Kidney (tissue), 14 donors: ENCODE data around the gene GRID1. TPM values are rescaled to one million over a fixed set of nuclear protein-coding genes. Genes with fewer than 3 reads are reported as not detected.

Experiments
- DNase-seq, 5 donors: peaks; one replicate each; pipeline ENCODE4 v3.0.0-alpha.2; 2013 to 2020
- FAIRE-seq: peaks from 2 replicates; lab custom pipeline; 2012; peaks lifted over from hg19 to GRCh38; lab: Jason Lieb, UNC
- H3K27ac ChIP-seq, 2 donors: one replicate each; pipeline ENCODE4 v1.7.0; 2013; ENCODE audit warnings: low read depth in 2 of 2, low read length in 2 of 2, inconsistent platforms in 1 of 2
- H3K27me3 ChIP-seq: one replicate; pipeline ENCODE4 v1.7.1; 2013; ENCODE audit warnings: low read length, inconsistent platforms; ENCODE audit not compliant: control insufficient read depth, insufficient read depth
- H3K36me3 ChIP-seq, 3 donors: one replicate each; pipeline versions ENCODE4 v1.7.0 to v1.7.1; 2013; ENCODE audit warnings: low read length in 3 of 3, control low read depth in 1 of 3, inconsistent platforms in 1 of 3; ENCODE audit not compliant: insufficient read depth in 3 of 3, control insufficient read depth in 2 of 3
- H3K4me1 ChIP-seq, 3 donors: one replicate each; pipeline versions ENCODE4 v1.7.0 to v1.7.1; 2013; ENCODE audit warnings: low read length in 3 of 3, inconsistent platforms in 1 of 3, low read depth in 1 of 3; ENCODE audit not compliant: control insufficient read depth in 2 of 3, insufficient read depth in 2 of 3
- H3K4me3 ChIP-seq, 3 donors: one replicate each; pipeline versions ENCODE4 v1.7.0 to v1.8.1; 2013; ENCODE audit warnings: low read length in 3 of 3, control low read depth in 1 of 3, inconsistent platforms in 1 of 3
- H3K9ac ChIP-seq, 3 donors: one replicate each; pipeline versions ENCODE4 v1.7.0 to v1.7.1; 2013; ENCODE audit warnings: low read length in 3 of 3, control low read depth in 1 of 3, inconsistent platforms in 1 of 3
- H3K9me3 ChIP-seq, 3 donors: one replicate each; pipeline versions ENCODE4 v1.7.0 to v1.7.1; 2013; ENCODE audit warnings: low read length in 3 of 3, control low read depth in 1 of 3, inconsistent platforms in 1 of 3; ENCODE audit not compliant: control insufficient read depth in 2 of 3, insufficient read depth in 1 of 3
- intact Hi-C: fragments of 100-400 bp; cut with DNase I; formaldehyde crosslinking; loops from one replicate; pipeline ENCODE4 v1.11.1; 2022
- polyA plus RNA-seq: library from polyadenylated mRNA; stranded (reverse); fragments of 350-450 nt; fragmentation: Illumina TruSeq; extraction: RNeasy Lipid Tissue Mini Kit (QIAGEN cat#74804); gene quantifications from one replicate; pipeline ENCODE4 v1.2.3, GENCODE V29; 2014; ENCODE audit warnings: low read depth, low replicate concordance; ENCODE audit not compliant: insufficient read depth
- total RNA-seq: library from RNA; stranded (reverse); fragmentation: NEBNext Ultra II Directional; extraction: Animal tissue kit (Norgen Biotek cat#: 25700); gene quantifications from one replicate; pipeline ENCODE4 v1.2.1, GENCODE V29; 2021
- TF ChIP-seq, protein P1 (sequence below): IDR thresholded peaks from 3 replicates; pipeline ENCODE4 v1.5.1; 2012; ENCODE audit warnings: mild to moderate bottlenecking, moderate library complexity, borderline replicate concordance; ENCODE audit not compliant: insufficient read depth; ENCODE audit errors: extremely low read depth
- donor health status: control.
- donor health status: control.
- donor health status: control.
- donor health status: control.
- donor health status: control.
- donor health status: DM: yes; HTN: yes; CAD: no.
- donor health status: Normal renal cell carcinoma (clear cell type).

GRID1 gene
- total and polyA plus RNA-seq, 2 donors from 2014 or later: 0.37 to 1.4 TPM

DNA sequence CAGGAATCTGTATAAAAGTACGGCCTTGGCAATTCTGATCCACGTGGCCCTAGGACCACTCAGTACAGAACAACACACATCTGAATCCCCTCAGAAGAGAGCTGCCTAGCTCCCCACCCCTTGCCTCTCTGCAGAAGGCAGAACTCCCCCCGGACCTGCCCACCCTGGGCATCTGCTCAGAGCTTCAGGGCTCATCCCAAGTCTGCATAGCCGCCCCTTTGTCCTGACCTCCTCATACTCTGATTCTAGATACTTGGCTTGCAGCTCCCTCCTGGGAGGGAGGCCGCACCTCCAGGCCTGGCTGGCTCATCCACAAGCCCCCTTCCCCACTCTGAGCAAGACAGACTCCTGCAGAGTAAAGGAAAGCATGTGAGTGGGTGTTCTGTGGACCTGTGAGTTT, 49.6 kb downstream of the GRID1 start:
- Histone ChIP-seq H3K36me3 (no peaks in the 10 kb centered on the region), H3K4me3 (no peak overlapping the region), H3K9me3 (no peaks in the 10 kb centered on the region), H3K27me3 (no peaks in the 10 kb centered on the region), H3K27ac (no peak overlapping the region), H3K9ac (no peak overlapping the region), H3K4me1 (no peaks in the 10 kb centered on the region)
- intact Hi-C loops: no loop called here
- DNase-seq (no peak), FAIRE-seq (no peak)
- TF ChIP-seq, protein P1, sequence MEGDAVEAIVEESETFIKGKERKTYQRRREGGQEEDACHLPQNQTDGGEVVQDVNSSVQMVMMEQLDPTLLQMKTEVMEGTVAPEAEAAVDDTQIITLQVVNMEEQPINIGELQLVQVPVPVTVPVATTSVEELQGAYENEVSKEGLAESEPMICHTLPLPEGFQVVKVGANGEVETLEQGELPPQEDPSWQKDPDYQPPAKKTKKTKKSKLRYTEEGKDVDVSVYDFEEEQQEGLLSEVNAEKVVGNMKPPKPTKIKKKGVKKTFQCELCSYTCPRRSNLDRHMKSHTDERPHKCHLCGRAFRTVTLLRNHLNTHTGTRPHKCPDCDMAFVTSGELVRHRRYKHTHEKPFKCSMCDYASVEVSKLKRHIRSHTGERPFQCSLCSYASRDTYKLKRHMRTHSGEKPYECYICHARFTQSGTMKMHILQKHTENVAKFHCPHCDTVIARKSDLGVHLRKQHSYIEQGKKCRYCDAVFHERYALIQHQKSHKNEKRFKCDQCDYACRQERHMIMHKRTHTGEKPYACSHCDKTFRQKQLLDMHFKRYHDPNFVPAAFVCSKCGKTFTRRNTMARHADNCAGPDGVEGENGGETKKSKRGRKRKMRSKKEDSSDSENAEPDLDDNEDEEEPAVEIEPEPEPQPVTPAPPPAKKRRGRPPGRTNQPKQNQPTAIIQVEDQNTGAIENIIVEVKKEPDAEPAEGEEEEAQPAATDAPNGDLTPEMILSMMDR: no peak

DNA sequence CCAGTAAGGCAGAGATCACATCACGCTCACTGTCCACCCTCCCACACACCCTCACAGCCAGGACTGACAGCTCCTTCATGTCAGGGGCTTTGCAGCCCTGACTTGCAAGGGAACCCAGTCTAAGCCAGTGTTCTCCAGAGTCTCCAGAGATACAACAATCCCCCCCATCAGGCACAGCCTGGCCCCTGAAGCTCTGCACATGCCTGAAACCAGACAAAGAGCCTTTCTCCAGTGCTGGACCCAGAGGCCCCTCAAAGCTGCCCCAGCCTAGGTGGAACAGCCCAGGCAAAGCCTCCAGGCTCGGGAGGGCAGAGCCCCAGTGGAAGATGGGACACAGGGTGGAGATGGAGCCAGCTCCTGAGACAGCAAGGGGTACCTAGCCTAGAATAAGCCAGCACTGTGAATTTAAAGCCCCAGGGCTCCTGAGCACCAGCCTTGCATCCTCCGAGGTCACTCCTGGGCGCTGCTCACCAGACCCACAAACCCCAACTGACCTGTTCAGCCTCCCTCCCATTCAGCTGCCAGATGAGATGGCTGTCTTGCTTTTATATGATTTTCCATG, 50.2 kb downstream of the GRID1 start:
- no peak for FAIRE-seq
- no peak for DNase-seq
- no peaks in the 10 kb centered on the region for H3K27me3 ChIP-seq

DNA sequence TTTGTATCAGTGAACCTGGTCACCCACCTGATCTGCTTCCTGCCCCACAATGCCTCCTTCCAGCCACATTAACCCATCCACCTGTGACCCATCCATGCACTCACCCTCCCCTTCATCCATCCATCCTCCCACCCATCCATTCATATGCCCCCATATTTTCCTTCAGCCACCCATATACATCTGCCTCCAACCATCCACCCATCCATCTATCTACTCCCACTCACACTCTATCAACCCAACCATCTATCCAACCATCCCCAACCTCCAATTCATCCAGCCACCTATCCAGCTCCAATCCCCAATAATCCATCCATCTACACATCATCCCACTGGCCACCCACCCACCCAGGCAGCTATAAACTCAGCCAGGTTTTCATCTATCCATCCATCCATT, 51.0 kb downstream of the GRID1 start:
- Histone ChIP-seq H3K9ac (no peak overlapping the region), H3K36me3 (no peaks in the 10 kb centered on the region), H3K9me3 (no peaks in the 10 kb centered on the region), H3K4me3 (no peak overlapping the region), H3K27me3 (no peaks in the 10 kb centered on the region), H3K27ac (no peak overlapping the region), H3K4me1 (no peaks in the 10 kb centered on the region)
- intact Hi-C loops: no loop called here
- TF ChIP-seq, protein P1: no peak
- FAIRE-seq: no peak
- DNase-seq: no peak

More for the DNA sequence above, 50.2 kb downstream of the GRID1 start:
- TF ChIP-seq, protein P1: no peak
- H3K27ac ChIP-seq: no peak overlapping the region
- no peaks in the 10 kb centered on the region for H3K36me3 ChIP-seq
- intact Hi-C loops: no loop called here
- H3K4me3 ChIP-seq: no peak overlapping the region
- no peaks in the 10 kb centered on the region for H3K4me1 ChIP-seq
- H3K9ac ChIP-seq: no peak overlapping the region
- H3K9me3 ChIP-seq: no peaks in the 10 kb centered on the region
